Measurements from ENCODE around the gene PRKCE. TPM values are rescaled to one million over a fixed set of nuclear protein-coding genes. Genes with fewer than 3 reads are reported as not detected.

PRKCE gene
- total and polyA plus RNA-seq, 2 donors (not counting 1 experiment from before 2014, with no cell fraction given): 14.1 to 19.0 TPM

GRCh38 chr2:46010223-46010924, 358.9 kb downstream of the PRKCE start:
- H3K4me2 ChIP-seq (ENCODE audit: extremely low read depth, insufficient read depth, low read length): no peak overlapping the region
- peak in 1 of 2 donors; percentile 35 for DNase-seq (ENCODE audit: low read depth in 2 of 2)

GRCh38 chr2:46010925-46011490, 359.5 kb downstream of the PRKCE start:
- peaks cover 23% of the 10 kb centered on the region for H3K4me1 ChIP-seq (ENCODE audit: control insufficient read depth, extremely low read depth, insufficient read depth, low read length)
- no peak overlapping the region for H3K9ac ChIP-seq (ENCODE audit: insufficient read depth, low read length)
- TF ChIP-seq EZH2 (IDR thresholded peaks at IDR 0.05; ENCODE audit: low read length, missing control alignments) (no peak), CTCF (conservative IDR thresholded peaks at IDR 0.05 in 1 of 2, IDR thresholded peaks at IDR 0.05 in 1 of 2; ENCODE audit: low read depth in 1 of 2, low read length in 2 of 2) (peak; percentile 36 to 63)
- H3K4me2 ChIP-seq (ENCODE audit: extremely low read depth, insufficient read depth, low read length): no peak overlapping the region
- H3K36me3 ChIP-seq (ENCODE audit: control insufficient read depth, insufficient read depth, low read length): no peaks in the 10 kb centered on the region
- no peak overlapping the region for H3K27ac ChIP-seq (ENCODE audit: insufficient read depth, low read length)
- H3K4me3 ChIP-seq (replicated peaks in 1 of 4; ENCODE audit: control extremely low read depth in 1 of 4, insufficient read depth in 1 of 4, low read depth in 3 of 4, low read length in 4 of 4): no peak overlapping the region
- no peaks in the 10 kb centered on the region for H3K27me3 ChIP-seq (ENCODE audit: control insufficient read depth, insufficient read depth, low read length)
- no peaks in the 10 kb centered on the region for H4K20me1 ChIP-seq (ENCODE audit: control insufficient read depth, extremely low read depth, insufficient read depth, low read length)
- no peaks in the 10 kb centered on the region for H3K9me3 ChIP-seq (ENCODE audit: control insufficient read depth, insufficient read depth, low read depth, low read length)
- DNase-seq (ENCODE audit: low read depth in 2 of 2): peak; percentile 45 to 77
- H2AFZ ChIP-seq (ENCODE audit: low read length): no peak overlapping the region
- no peaks in the 10 kb centered on the region for H3K79me2 ChIP-seq (ENCODE audit: control insufficient read depth, insufficient read depth, low read length)

More at GRCh38 chr2:46010223-46010924, 358.9 kb downstream of the PRKCE start:
- H3K9ac ChIP-seq (ENCODE audit: insufficient read depth, low read length): no peak overlapping the region
- H4K20me1 ChIP-seq (ENCODE audit: control insufficient read depth, extremely low read depth, insufficient read depth, low read length): no peaks in the 10 kb centered on the region
- H2AFZ ChIP-seq (ENCODE audit: low read length): no peak overlapping the region
- H3K27ac ChIP-seq (ENCODE audit: insufficient read depth, low read length): peak overlapping the region; percentile 7
- H3K4me1 ChIP-seq (ENCODE audit: control insufficient read depth, extremely low read depth, insufficient read depth, low read length): peaks cover 20% of the 10 kb centered on the region
- no peak for TF ChIP-seq CTCF (conservative IDR thresholded peaks at IDR 0.05 in 1 of 2, IDR thresholded peaks at IDR 0.05 in 1 of 2; ENCODE audit: low read depth in 1 of 2, low read length in 2 of 2)
- no peak for TF ChIP-seq EZH2 (IDR thresholded peaks at IDR 0.05; ENCODE audit: low read length, missing control alignments)
- no peaks in the 10 kb centered on the region for H3K9me3 ChIP-seq (ENCODE audit: control insufficient read depth, insufficient read depth, low read depth, low read length)
- H3K27me3 ChIP-seq (ENCODE audit: control insufficient read depth, insufficient read depth, low read length): no peaks in the 10 kb centered on the region
- H3K4me3 ChIP-seq (replicated peaks in 1 of 4; ENCODE audit: control extremely low read depth in 1 of 4, insufficient read depth in 1 of 4, low read depth in 3 of 4, low read length in 4 of 4): no peak overlapping the region
- H3K36me3 ChIP-seq (ENCODE audit: control insufficient read depth, insufficient read depth, low read length): no peaks in the 10 kb centered on the region
- H3K79me2 ChIP-seq (ENCODE audit: control insufficient read depth, insufficient read depth, low read length): no peaks in the 10 kb centered on the region

GRCh38 chr2:46012618-46013240, 361.3 kb downstream of the PRKCE start:
- H3K27ac ChIP-seq (ENCODE audit: insufficient read depth, low read length): no peak overlapping the region
- H3K4me3 ChIP-seq (replicated peaks in 1 of 4; ENCODE audit: control extremely low read depth in 1 of 4, insufficient read depth in 1 of 4, low read depth in 3 of 4, low read length in 4 of 4): no peak overlapping the region
- no peaks in the 10 kb centered on the region for H4K20me1 ChIP-seq (ENCODE audit: control insufficient read depth, extremely low read depth, insufficient read depth, low read length)
- no peaks in the 10 kb centered on the region for H3K36me3 ChIP-seq (ENCODE audit: control insufficient read depth, insufficient read depth, low read length)
- no peaks in the 10 kb centered on the region for H3K27me3 ChIP-seq (ENCODE audit: control insufficient read depth, insufficient read depth, low read length)
- no peak overlapping the region for H3K9ac ChIP-seq (ENCODE audit: insufficient read depth, low read length)
- no peak for DNase-seq (ENCODE audit: low read depth in 2 of 2)
- peaks cover 23% of the 10 kb centered on the region for H3K4me1 ChIP-seq (ENCODE audit: control insufficient read depth, extremely low read depth, insufficient read depth, low read length)
- H3K9me3 ChIP-seq (ENCODE audit: control insufficient read depth, insufficient read depth, low read depth, low read length): no peaks in the 10 kb centered on the region
- H3K79me2 ChIP-seq (ENCODE audit: control insufficient read depth, insufficient read depth, low read length): no peaks in the 10 kb centered on the region
- H3K4me2 ChIP-seq (ENCODE audit: extremely low read depth, insufficient read depth, low read length): no peak overlapping the region
- TF ChIP-seq EZH2 (IDR thresholded peaks at IDR 0.05; ENCODE audit: low read length, missing control alignments) (no peak), CTCF (conservative IDR thresholded peaks at IDR 0.05 in 1 of 2, IDR thresholded peaks at IDR 0.05 in 1 of 2; ENCODE audit: low read depth in 1 of 2, low read length in 2 of 2) (no peak)
- no peak overlapping the region for H2AFZ ChIP-seq (ENCODE audit: low read length)

Data from fibroblast of lung (primary cell).